Stomach (tissue), 4 donors: ENCODE results near the gene GLS.

Experiments
- EP300 ChIP-seq: sonication (generic); formaldehyde crosslinking; IDR thresholded peaks from one replicate; pipeline ENCODE4 v1.6.1; 2017; ENCODE audit warnings: antibody characterized with exemption
- POLR2A ChIP-seq, 4 donors: fragments of 450-650 bp; IDR thresholded peaks; one replicate each; pipeline ENCODE4 v1.6.1; 2016; ENCODE audit warnings: antibody characterized with exemption in 4 of 4, control low read depth in 2 of 4, mild to moderate bottlenecking in 1 of 4, moderate library complexity in 1 of 4
- POLR2AphosphoS5 ChIP-seq, 3 donors: sonication (generic); formaldehyde crosslinking; IDR thresholded peaks; one replicate each; pipeline ENCODE4 v1.6.1; 2016; ENCODE audit warnings: antibody characterized with exemption in 3 of 3
- TF ChIP-seq, protein P1 (sequence below), 7 experiments: fragments of 450-650 bp in 4 of 7; fragments of 200-600 bp in 3 of 7; sonication (generic) in 3 of 7; IDR thresholded peaks; one replicate each; pipeline ENCODE4 v1.5.1; 2016 to 2019; ENCODE audit warnings: antibody characterized with exemption in 7 of 7, control low read depth in 2 of 7, mild to moderate bottlenecking in 1 of 7

DNA sequence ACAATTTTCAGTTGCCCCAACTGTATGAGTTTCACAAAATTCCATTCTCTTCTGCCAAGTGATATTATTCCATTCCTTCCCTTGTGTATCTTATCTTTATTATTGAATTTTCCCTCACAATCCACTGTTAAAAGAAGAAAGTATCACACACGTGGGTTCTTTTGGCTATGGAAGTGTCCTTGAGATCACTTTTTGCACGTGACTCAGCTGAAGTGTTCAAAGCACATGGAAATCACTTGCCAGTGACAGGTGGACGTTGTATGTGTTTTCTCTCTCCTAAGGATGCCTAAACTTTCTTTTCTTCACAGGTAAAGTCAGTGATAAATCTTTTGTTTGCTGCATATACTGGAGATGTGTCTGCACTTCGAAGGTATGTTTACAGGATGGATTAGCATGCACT is 72.6 kb downstream of the GLS start:
- TF ChIP-seq, protein P1, sequence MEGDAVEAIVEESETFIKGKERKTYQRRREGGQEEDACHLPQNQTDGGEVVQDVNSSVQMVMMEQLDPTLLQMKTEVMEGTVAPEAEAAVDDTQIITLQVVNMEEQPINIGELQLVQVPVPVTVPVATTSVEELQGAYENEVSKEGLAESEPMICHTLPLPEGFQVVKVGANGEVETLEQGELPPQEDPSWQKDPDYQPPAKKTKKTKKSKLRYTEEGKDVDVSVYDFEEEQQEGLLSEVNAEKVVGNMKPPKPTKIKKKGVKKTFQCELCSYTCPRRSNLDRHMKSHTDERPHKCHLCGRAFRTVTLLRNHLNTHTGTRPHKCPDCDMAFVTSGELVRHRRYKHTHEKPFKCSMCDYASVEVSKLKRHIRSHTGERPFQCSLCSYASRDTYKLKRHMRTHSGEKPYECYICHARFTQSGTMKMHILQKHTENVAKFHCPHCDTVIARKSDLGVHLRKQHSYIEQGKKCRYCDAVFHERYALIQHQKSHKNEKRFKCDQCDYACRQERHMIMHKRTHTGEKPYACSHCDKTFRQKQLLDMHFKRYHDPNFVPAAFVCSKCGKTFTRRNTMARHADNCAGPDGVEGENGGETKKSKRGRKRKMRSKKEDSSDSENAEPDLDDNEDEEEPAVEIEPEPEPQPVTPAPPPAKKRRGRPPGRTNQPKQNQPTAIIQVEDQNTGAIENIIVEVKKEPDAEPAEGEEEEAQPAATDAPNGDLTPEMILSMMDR (IDR thresholded peaks at IDR 0.05): no peak
- TF ChIP-seq POLR2A (IDR thresholded peaks at IDR 0.05) (no peak), POLR2AphosphoS5 (IDR thresholded peaks at IDR 0.05) (no peak), EP300 (no peak)
